ENCODE measurements around the gene MYL3. TPM values are rescaled to one million over a fixed set of nuclear protein-coding genes. Genes with fewer than 3 reads are reported as not detected.
"Not testable (repeated sequence)": the region's sequence is repeated elsewhere in the genome, so short reads cannot be mapped to it uniquely, and the experiment has no call there.

The MYL3 gene
- polyA plus RNA-seq, 4 donors = 1.4 to 81.6 (median 24.2) TPM

- no peak for FAIRE-seq
- peak overlapping the region in 1 of 3 donors; percentile 71 for H3K27ac ChIP-seq (ENCODE audit: low read depth in 1 of 3, low read length in 2 of 3)
- 5 to 8% (median 7%) methylated on average over 34 to 46 of the region's 46 CpGs for WGBS, 3 donors
Observed at GRCh38 chr3:46812237-46812791, 50.9 kb downstream of the MYL3 start.

DNA sequence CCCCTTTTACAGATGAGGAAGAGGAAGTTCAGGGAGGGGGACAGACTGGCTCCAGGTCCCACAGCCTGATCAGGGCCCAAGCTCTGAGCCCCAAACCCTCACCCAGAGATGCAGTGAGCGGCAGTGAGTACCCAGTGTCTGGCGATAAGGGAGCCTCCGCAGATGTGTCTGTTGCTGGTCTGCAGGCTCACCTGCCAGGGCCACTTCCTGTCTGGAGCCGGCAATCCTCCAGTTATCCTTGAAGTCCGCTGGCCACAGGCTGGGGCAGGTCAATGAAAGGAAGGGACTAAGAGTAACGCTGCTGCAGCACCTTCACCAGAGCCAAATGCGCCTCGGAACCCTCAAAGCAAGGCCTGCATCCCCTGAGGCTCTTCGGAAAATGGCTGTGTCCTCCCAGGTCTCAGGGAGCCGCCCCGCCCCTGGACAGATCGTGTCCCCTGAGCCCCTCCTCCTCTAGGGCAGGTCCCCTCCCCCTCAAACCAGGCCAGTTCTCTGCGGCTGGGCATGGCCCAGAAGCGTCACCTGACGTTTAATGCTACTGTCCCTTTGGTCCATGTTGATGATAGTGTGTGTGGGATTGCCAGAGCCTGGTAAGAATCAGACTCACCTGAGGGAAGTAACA is 51.5 kb downstream of the MYL3 start:
- Histone ChIP-seq H3K4me1 (ENCODE audit: control insufficient read depth in 3 of 3, insufficient read depth in 2 of 3, low read depth in 1 of 3, low read length in 2 of 3) (peaks cover 0 to 7% (median 0%) of the 10 kb centered on the region in 3 donors), H3K9me3 (ENCODE audit: control insufficient read depth in 2 of 2, insufficient read depth in 1 of 2, low read depth in 1 of 2, low read length in 1 of 2) (no peaks in the 10 kb centered on the region), H3K4me3 (ENCODE audit: low read depth in 1 of 3, low read length in 3 of 3) (peak overlapping the region in 2 of 3 donors; percentile 24 to 52), H3K27ac (ENCODE audit: low read depth in 1 of 3, low read length in 2 of 3) (peak overlapping the region in 1 of 3 donors; percentile 71), H3K36me3 (ENCODE audit: control insufficient read depth in 3 of 3, insufficient read depth in 2 of 3, low read depth in 1 of 3, low read length in 3 of 3) (no peaks in the 10 kb centered on the region), H3K27me3 (ENCODE audit: control insufficient read depth in 3 of 3, insufficient read depth in 3 of 3, low read length in 3 of 3) (no peaks in the 10 kb centered on the region)
- DNase-seq (peak in 1 of 2 donors; percentile 72), FAIRE-seq (no peak)
- 50 to 57% (median 54%) methylated on average over 15 of the region's 15 CpGs for WGBS, 3 donors

More at GRCh38 chr3:46812237-46812791, 50.9 kb downstream of the MYL3 start:
- H3K27me3 ChIP-seq (ENCODE audit: control insufficient read depth in 3 of 3, insufficient read depth in 3 of 3, low read length in 3 of 3) = no peaks in the 10 kb centered on the region
- H3K4me1 ChIP-seq (ENCODE audit: control insufficient read depth in 3 of 3, insufficient read depth in 2 of 3, low read depth in 1 of 3, low read length in 2 of 3) = peaks cover 0 to 7% (median 0%) of the 10 kb centered on the region in 3 donors
- H3K36me3 ChIP-seq (ENCODE audit: control insufficient read depth in 3 of 3, insufficient read depth in 2 of 3, low read depth in 1 of 3, low read length in 3 of 3) = no peaks in the 10 kb centered on the region
- H3K9me3 ChIP-seq (ENCODE audit: control insufficient read depth in 2 of 2, insufficient read depth in 1 of 2, low read depth in 1 of 2, low read length in 1 of 2) = no peaks in the 10 kb centered on the region
- peak; percentile 60 to 91 for DNase-seq
- peak overlapping the region in 2 of 3 donors; percentile 24 to 52 for H3K4me3 ChIP-seq (ENCODE audit: low read depth in 1 of 3, low read length in 3 of 3)

DNA sequence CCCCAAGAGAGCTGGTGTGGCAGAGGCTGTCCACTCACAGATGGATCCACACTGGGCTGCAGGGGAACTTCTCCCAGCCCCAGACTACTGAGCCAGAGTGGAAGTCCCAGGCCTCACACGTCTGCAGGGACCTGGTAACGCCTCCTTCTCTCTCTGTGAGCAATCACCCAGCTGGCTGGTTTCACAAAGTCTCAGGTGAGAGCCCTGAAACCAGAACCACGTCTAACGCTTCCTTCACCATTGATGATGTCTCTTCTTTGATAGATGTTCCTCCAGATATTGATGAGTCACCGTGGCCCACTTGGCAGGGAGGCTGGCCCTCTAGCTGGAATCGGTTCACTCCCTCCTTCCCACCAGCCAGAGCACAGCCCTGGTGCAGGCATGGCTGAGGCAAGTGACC is 54.5 kb downstream of the MYL3 start:
- H3K36me3 ChIP-seq (ENCODE audit: control insufficient read depth in 3 of 3, insufficient read depth in 2 of 3, low read depth in 1 of 3, low read length in 3 of 3); H3K4me3 ChIP-seq (ENCODE audit: low read depth in 1 of 3, low read length in 3 of 3); H3K9me3 ChIP-seq (ENCODE audit: control insufficient read depth in 2 of 2, insufficient read depth in 1 of 2, low read depth in 1 of 2, low read length in 1 of 2); DNase-seq; H3K4me1 ChIP-seq (ENCODE audit: control insufficient read depth in 3 of 3, insufficient read depth in 2 of 3, low read depth in 1 of 3, low read length in 2 of 3); H3K27me3 ChIP-seq (ENCODE audit: control insufficient read depth in 3 of 3, insufficient read depth in 3 of 3, low read length in 3 of 3); H3K27ac ChIP-seq (ENCODE audit: low read depth in 1 of 3, low read length in 2 of 3); FAIRE-seq: not testable (repeated sequence)
- 66 to 68% (median 67%) methylated on average over 6 of the region's 6 CpGs for WGBS, 3 donors

Other genes starting within 250 kb of the MYL3 start
- 10 to 100 TPM; 11.8 to 100.0 (median 46.5) TPM for gene ALS2CL, start 169.8 kb downstream of the MYL3 start, polyA plus RNA-seq
- gene TMIE, start 162.1 kb downstream of the MYL3 start, polyA plus RNA-seq = under 1 TPM in 2 of 4 donors, not detected in 2; 0.22 to 0.70 TPM
- 1 to 10 TPM in 1 of 4 donors, under 1 TPM in 1, not detected in 2; 0.01 to 3.7 TPM for gene PRSS50, start 145.6 kb downstream of the MYL3 start, polyA plus RNA-seq
- gene PTH1R, start 14.3 kb upstream of the MYL3 start, polyA plus RNA-seq = 10 to 100 TPM in 1 of 4 donors, 1 to 10 TPM in 2, under 1 TPM in 1; 0.67 to 45.8 (median 3.5) TPM
- 10 to 100 TPM; 59.7 to 84.5 (median 76.0) TPM for gene CCDC12, start 113.3 kb upstream of the MYL3 start, polyA plus RNA-seq
- 10 to 100 TPM; 32.7 to 55.9 (median 44.5) TPM for gene NBEAL2, start 116.2 kb upstream of the MYL3 start, polyA plus RNA-seq

Data from small intestine (tissue), 7 donors.